Neural cell (in vitro differentiated cells): ENCODE measurements around the gene TMEM19. TPM values are rescaled to one million over a fixed set of nuclear protein-coding genes. Genes with fewer than 3 reads are reported as not detected.

ENCODE experiments used
- H2AFZ ChIP-seq: fragments of 200-600, 300-800 bp; sonication (generic), shearing (Covaris generic); 2 replicates; pipeline ENCODE4 v1.6.0; 2014; ENCODE audit warnings: low read depth, mild to moderate bottlenecking, antibody characterized with exemption, low read length, moderate library complexity
- H3F3A ChIP-seq: fragments of 200-600 bp; shearing (Covaris generic); 2 replicates; pipeline ENCODE4 v1.6.1; 2016; ENCODE audit warnings: mild to moderate bottlenecking, moderate library complexity, mixed read lengths, antibody characterized with exemption, low read length; ENCODE audit not compliant: insufficient read depth, poor library complexity, severe bottlenecking
- H3K27ac ChIP-seq: fragments of 200-600, 300-800 bp; sonication (generic), shearing (Covaris generic); 2 replicates; pipeline ENCODE4 v1.5.1; 2014; ENCODE audit warnings: mild to moderate bottlenecking, low read length, moderate library complexity
- H3K27me3 ChIP-seq: fragments of 300-800, 200-600 bp; sonication (generic), shearing (Covaris generic); 2 replicates; pipeline ENCODE4 v1.6.0; 2014; ENCODE audit warnings: mild to moderate bottlenecking, low read depth, low read length, moderate library complexity; ENCODE audit not compliant: insufficient read depth
- H3K36me3 ChIP-seq: fragments of 300-800, 200-600 bp; sonication (generic), shearing (Covaris generic); 2 replicates; pipeline ENCODE4 v1.5.1; 2014; ENCODE audit warnings: mild to moderate bottlenecking, antibody characterized with exemption, low read length, moderate library complexity; ENCODE audit not compliant: insufficient read depth
- H3K4me2 ChIP-seq: fragments of 300-800, 200-600 bp; sonication (generic), shearing (Covaris generic); 2 replicates; pipeline ENCODE4 v1.6.0; 2014; ENCODE audit warnings: mild to moderate bottlenecking, low read length
- H3K4me3 ChIP-seq: fragments of 300-800, 200-600 bp; sonication (generic), shearing (Covaris generic); 2 replicates; pipeline ENCODE4 v1.5.1; 2014; ENCODE audit warnings: mild to moderate bottlenecking, low read length, moderate library complexity
- H3K79me2 ChIP-seq: fragments of 200-600 bp; shearing (Covaris generic); replicated peaks from 2 replicates; pipeline ENCODE4 v1.6.0; 2014; ENCODE audit warnings: mild to moderate bottlenecking, low read length, moderate library complexity; ENCODE audit not compliant: insufficient read depth
- H3K9ac ChIP-seq: fragments of 300-800, 200-600 bp; sonication (generic), shearing (Covaris generic); 2 replicates; pipeline ENCODE4 v1.6.1; 2016; ENCODE audit warnings: mild to moderate bottlenecking, low read length, mixed read lengths
- H3K9me2 ChIP-seq: fragments of 200-600 bp; shearing (Covaris generic); 2 replicates; pipeline ENCODE4 v1.6.1; 2016; ENCODE audit warnings: mild to moderate bottlenecking, low read length, mixed read lengths; ENCODE audit not compliant: insufficient read depth
- H3K9me3 ChIP-seq: fragments of 200-600, 300-800 bp; sonication (generic), shearing (Covaris generic); 2 replicates; pipeline ENCODE4 v1.6.1; 2016; ENCODE audit warnings: mild to moderate bottlenecking, mixed run types, low read length, moderate library complexity, mixed read lengths
- H4K20me1 ChIP-seq: fragments of 200-600 bp; shearing (Covaris generic); 2 replicates; pipeline ENCODE4 v1.6.1; 2016; ENCODE audit warnings: mild to moderate bottlenecking, mixed run types; ENCODE audit not compliant: insufficient read depth
- CTCF ChIP-seq: fragments of 450-650 bp; IDR thresholded peaks from 2 replicates; pipeline ENCODE4 v1.5.1; 2014; ENCODE audit warnings: antibody characterized with exemption, mild to moderate bottlenecking, moderate library complexity; ENCODE audit not compliant: poor library complexity, severe bottlenecking
- EP300 ChIP-seq: fragments of 450-650 bp; conservative IDR thresholded peaks from 2 replicates; pipeline ENCODE4 v1.6.1; 2014; ENCODE audit warnings: antibody characterized with exemption, mild to moderate bottlenecking, moderate library complexity; ENCODE audit not compliant: poor library complexity, severe bottlenecking
- EZH2 ChIP-seq: fragments of 200-600, 300-800 bp; shearing (Covaris generic), sonication (generic); IDR thresholded peaks from 2 replicates; pipeline ENCODE4 v1.6.1; 2014; ENCODE audit warnings: antibody characterized with exemption, low read length, borderline replicate concordance, mild to moderate bottlenecking; ENCODE audit not compliant: insufficient read depth, poor library complexity, severe bottlenecking
- MXI1 ChIP-seq: fragments of 450-650 bp; conservative IDR thresholded peaks from 2 replicates; pipeline ENCODE4 v1.6.1; 2014; ENCODE audit warnings: antibody characterized with exemption, mild to moderate bottlenecking; ENCODE audit not compliant: poor library complexity, severe bottlenecking
- POLR2AphosphoS5 ChIP-seq: IDR thresholded peaks from 2 replicates; pipeline ENCODE4 v1.6.1; 2012
- RAD21 ChIP-seq: fragments of 450-650 bp; conservative IDR thresholded peaks from 2 replicates; pipeline ENCODE4 v1.6.1; 2014; ENCODE audit warnings: antibody characterized with exemption, mild to moderate bottlenecking, moderate library complexity
- REST ChIP-seq: IDR thresholded peaks from 2 replicates; pipeline ENCODE4 v1.6.1; 2012; ENCODE audit warnings: borderline replicate concordance
- SMC3 ChIP-seq: fragments of 450-650 bp; conservative IDR thresholded peaks from 2 replicates; pipeline ENCODE4 v1.6.1; 2014; ENCODE audit warnings: antibody characterized with exemption, mild to moderate bottlenecking, moderate library complexity; ENCODE audit not compliant: poor library complexity
- TAF1 ChIP-seq: IDR thresholded peaks from 2 replicates; pipeline ENCODE4 v1.6.1; 2012; ENCODE audit warnings: low read depth
- polyA plus RNA-seq: library from polyadenylated mRNA; depleted of rRNA; stranded (reverse); fragments of >200 nt; gene quantifications from 2 replicates; pipeline ENCODE4 v1.2.3, GENCODE V29; 2014

Gene TMEM19
- polyA plus RNA-seq, 1 donor from 2014 or later, result 24.2 TPM

- Histone ChIP-seq H3K9me2 (no peaks in the 10 kb centered on the region), H4K20me1 (no peaks in the 10 kb centered on the region), H3K4me3 (peak overlapping the region; percentile 25), H3K27ac (no peak overlapping the region), H3K27me3 (no peaks in the 10 kb centered on the region), H3K36me3 (peaks cover 14% of the 10 kb centered on the region), H3K4me2 (no peak overlapping the region), H3K9ac (no peak overlapping the region), H3K9me3 (no peaks in the 10 kb centered on the region), H3F3A (no peaks in the 10 kb centered on the region), H2AFZ (no peak overlapping the region), H3K79me2 (peaks cover 51% of the 10 kb centered on the region)
- no peak for TF ChIP-seq RAD21
- no peak for TF ChIP-seq POLR2AphosphoS5
- no peak for TF ChIP-seq MXI1
- TF ChIP-seq EP300, result no peak
- TF ChIP-seq EZH2, result no peak
- no peak for TF ChIP-seq REST
- no peak for TF ChIP-seq TAF1
- TF ChIP-seq SMC3, result no peak
- no peak for TF ChIP-seq CTCF
Measured at GRCh38 chr12:71655907-71656306, 30.0 kb upstream of the TMEM19 start.

DNA sequence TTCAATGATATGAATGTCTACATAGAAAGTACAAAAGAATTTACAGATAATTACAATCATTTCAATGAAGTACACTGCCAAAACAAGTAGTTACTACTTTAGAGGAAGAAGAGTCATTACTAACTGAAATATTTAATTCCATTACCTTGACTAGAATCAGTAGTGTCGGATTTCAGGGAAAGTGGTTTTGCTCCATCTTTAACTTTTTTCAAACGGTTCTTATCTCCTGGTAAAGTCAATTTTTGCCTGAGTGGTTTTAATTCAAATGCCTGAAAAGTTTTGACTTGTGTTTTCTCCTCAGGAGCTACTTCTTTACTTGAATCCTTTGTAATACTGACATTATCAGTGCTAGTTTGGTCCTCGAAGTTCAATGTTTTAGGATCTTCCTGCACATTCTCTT, 29.1 kb upstream of the TMEM19 start:
- Histone ChIP-seq H3K9ac (no peak overlapping the region), H3K27ac (no peak overlapping the region), H3K9me2 (no peaks in the 10 kb centered on the region), H3K4me3 (no peak overlapping the region), H3F3A (no peaks in the 10 kb centered on the region), H4K20me1 (no peaks in the 10 kb centered on the region), H3K27me3 (no peaks in the 10 kb centered on the region), H2AFZ (no peak overlapping the region), H3K4me2 (no peak overlapping the region), H3K9me3 (no peaks in the 10 kb centered on the region), H3K79me2 (peaks cover 53% of the 10 kb centered on the region), H3K36me3 (peaks cover 14% of the 10 kb centered on the region)
- TF ChIP-seq CTCF (no peak), POLR2AphosphoS5 (no peak), MXI1 (no peak), EZH2 (no peak), RAD21 (no peak), REST (no peak), TAF1 (no peak), SMC3 (no peak), EP300 (no peak)
